ENCODE results near the gene DAPK1.

The DAPK1 gene

DNA sequence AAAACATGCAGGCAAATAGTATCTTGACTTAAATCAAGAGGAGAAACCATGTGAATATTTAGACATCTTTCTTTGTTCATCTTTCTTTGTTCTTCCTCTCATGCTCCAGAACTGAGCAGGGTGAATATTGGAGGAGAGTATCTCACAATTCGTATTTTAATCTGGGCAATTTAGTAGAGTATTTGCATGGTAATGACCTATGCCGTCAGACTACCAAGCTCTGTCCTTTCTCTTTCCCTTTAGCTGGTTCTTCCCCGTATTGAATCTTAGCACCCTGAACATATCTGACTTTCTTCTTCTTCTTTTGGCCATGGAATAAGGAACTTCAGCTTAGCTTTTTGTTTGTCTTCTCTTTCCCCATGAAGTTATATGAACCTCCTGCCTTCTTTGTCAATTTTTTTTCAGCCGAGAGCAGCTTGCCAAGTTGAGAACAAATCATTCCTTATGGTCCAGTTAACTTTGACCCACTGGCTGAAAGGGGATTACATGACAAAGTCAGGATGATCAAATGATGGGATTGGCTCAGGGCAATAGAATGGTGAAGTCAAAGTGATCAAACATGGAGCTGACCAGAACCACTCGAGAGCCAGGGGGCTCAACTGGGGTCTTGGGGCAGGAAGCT lies 95.8 kb downstream of the DAPK1 start:
- TF ChIP-seq, protein P1, sequence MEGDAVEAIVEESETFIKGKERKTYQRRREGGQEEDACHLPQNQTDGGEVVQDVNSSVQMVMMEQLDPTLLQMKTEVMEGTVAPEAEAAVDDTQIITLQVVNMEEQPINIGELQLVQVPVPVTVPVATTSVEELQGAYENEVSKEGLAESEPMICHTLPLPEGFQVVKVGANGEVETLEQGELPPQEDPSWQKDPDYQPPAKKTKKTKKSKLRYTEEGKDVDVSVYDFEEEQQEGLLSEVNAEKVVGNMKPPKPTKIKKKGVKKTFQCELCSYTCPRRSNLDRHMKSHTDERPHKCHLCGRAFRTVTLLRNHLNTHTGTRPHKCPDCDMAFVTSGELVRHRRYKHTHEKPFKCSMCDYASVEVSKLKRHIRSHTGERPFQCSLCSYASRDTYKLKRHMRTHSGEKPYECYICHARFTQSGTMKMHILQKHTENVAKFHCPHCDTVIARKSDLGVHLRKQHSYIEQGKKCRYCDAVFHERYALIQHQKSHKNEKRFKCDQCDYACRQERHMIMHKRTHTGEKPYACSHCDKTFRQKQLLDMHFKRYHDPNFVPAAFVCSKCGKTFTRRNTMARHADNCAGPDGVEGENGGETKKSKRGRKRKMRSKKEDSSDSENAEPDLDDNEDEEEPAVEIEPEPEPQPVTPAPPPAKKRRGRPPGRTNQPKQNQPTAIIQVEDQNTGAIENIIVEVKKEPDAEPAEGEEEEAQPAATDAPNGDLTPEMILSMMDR (IDR thresholded peaks at IDR 0.05; ENCODE audit: insufficient read depth, low read depth, low read length, missing control alignments) = no peak
- no peak for DNase-seq (ENCODE audit: low read depth)
- H3K4me3 ChIP-seq (ENCODE audit: low read length) = no peak overlapping the region

DNA sequence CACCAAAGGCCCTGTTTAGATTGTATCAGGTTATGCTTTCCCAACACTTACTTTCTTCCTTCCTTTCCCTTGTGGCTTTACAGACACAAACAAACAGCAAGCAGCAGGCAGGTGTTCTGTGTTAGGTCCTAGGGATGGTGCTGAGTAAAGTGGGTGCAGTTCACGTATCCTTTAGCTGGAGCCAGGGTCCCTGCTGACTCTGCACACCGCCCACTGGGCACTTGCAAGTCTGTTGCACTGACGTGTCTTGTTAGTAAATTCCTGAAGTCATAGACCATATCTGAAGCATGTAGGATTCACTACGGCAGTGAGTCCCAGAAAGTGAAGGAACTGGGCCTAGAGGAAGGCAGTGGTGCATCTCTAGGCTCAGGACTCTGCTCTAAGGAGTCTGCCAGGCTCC lies 96.5 kb downstream of the DAPK1 start:
- no peak for DNase-seq (ENCODE audit: low read depth)
- TF ChIP-seq, protein P1 (IDR thresholded peaks at IDR 0.05; ENCODE audit: insufficient read depth, low read depth, low read length, missing control alignments) = no peak
- H3K4me3 ChIP-seq (ENCODE audit: low read length) = no peak overlapping the region

DNA sequence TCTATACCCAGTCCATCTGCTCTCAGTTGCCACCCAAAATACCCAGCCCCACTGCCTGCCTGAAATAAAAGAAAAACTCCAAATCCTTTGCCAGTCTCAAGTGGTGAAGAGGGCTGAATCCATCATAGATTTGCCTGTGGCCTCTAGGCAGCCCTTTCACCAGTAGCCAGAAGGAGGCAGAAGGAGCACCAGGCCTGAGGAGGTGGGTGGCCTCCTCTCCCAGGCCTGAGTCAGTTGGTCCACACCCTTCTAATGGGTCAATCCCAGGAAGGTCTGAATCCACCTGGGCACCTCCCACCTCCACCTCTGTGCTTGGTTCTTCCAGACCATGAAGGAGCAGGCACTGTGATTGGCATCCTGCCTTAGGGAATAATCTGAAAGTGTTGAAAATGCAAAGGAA lies 97.0 kb downstream of the DAPK1 start:
- TF ChIP-seq, protein P1 (IDR thresholded peaks at IDR 0.05; ENCODE audit: insufficient read depth, low read depth, low read length, missing control alignments) = no peak
- DNase-seq (ENCODE audit: low read depth) = no peak
- no peak overlapping the region for H3K4me3 ChIP-seq (ENCODE audit: low read length)

DNA sequence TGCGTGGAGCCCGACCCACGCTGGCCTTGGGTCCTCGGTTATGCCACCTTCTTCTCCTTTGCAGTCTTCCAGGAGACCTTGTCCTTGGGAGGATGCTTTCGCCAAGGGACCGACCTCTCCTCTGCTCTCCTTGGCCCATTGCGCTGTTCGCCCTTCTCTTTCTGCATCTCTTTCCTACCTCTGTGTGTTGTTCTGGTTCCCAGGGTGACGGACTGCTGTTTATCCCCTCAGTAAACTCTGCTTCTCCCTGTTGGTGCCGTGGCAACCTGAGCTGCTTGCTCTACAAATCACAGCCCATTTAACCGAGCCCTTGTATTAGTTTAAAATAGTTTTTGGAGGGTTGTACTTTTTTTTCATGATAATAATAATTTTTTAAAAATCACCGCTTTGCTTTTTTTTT lies 97.9 kb downstream of the DAPK1 start:
- H3K4me3 ChIP-seq (ENCODE audit: low read length) = no peak overlapping the region
- TF ChIP-seq, protein P1 (IDR thresholded peaks at IDR 0.05; ENCODE audit: insufficient read depth, low read depth, low read length, missing control alignments) = no peak
- DNase-seq (ENCODE audit: low read depth) = no peak

DNA sequence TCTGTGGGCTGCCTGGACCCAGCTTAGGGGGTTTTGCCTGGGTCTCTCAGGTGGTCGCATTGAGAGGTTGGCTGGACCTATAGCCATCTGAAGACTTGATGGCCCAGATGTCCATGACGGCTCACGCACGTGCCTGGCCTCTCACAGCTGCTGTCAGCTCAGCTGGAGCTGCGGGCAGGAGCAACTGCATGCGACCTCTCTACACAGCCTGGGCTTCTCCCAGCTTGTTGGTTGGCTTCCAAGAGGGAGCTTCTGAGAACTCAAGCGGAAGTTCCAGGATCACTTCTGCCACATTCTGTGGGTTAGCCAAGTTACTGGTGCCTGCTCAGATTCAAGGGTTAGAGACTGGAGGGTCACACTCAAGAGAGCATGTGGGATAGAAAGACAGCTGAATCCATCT lies 99.2 kb downstream of the DAPK1 start:
- no peak for DNase-seq (ENCODE audit: low read depth)
- no peak overlapping the region for H3K4me3 ChIP-seq (ENCODE audit: low read length)
- TF ChIP-seq, protein P1 (IDR thresholded peaks at IDR 0.05; ENCODE audit: insufficient read depth, low read depth, low read length, missing control alignments) = no peak

DNA sequence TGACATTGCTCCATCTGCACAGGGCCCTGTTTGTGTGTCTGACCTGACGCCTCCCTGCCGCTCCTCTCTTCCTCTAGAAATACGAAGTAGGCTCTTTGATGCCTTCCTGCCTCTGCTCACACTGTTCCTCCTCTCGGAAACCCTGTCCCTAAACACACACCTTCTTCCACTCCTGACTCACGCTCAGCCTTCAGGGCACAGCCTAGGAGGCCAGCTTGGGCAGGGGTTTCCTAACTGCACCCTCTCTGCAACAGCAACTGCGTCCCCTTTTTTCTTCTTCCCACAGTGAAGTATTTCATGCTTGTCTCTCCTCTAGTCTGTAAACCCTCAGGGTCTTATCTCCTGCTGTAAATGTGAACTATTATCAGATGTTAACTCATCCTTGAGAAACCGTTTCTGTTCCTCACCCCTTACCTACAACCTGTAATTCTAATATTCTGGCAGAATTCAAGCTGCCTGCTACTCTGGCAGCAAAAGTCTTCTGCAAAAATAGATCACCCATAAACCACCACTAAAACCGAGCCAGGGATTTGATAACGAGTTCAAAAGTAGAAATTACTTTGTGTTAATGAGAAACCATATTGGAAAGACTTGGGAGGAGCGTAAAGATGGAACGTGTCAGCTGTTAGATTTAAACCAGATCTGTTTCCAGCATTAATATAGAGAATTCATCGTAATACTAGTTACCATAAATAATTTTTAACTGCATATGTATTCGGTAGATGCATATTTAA lies 100.2 kb downstream of the DAPK1 start:
- TF ChIP-seq, protein P1 (IDR thresholded peaks at IDR 0.05; ENCODE audit: insufficient read depth, low read depth, low read length, missing control alignments) = no peak
- H3K4me3 ChIP-seq (ENCODE audit: low read length) = no peak overlapping the region
- no peak for DNase-seq (ENCODE audit: low read depth)

Measured in epithelial cell of esophagus (primary cell).